K562 (cell line): ENCODE data around the gene AQP1. TPM values are rescaled to one million over a fixed set of nuclear protein-coding genes. Genes with fewer than 3 reads are reported as not detected.

ENCODE experiments used
- ATAC-seq: fragments of 200-7000 bp; cut with Tn5 transposase; 3 replicates; pipeline ENCODE4 v1.9.1; 2020; ENCODE audit warnings: moderate library complexity
- BruUV-seq: library from RNA; stranded (reverse); fragments of 400-500 nt; replicated peaks from 2 replicates; lab custom pipeline; 2021; lab: Mats Ljungman, UMichigan
- CTCF ChIA-PET: fragments of 300-600 bp; formaldehyde crosslinking; extraction: SDS; loops from one replicate; lab custom pipeline; 2021; ENCODE audit warnings: low intra/inter-chr PET ratio; lab: Yijun Ruan, JAX
- POLR2A ChIA-PET: fragments of 300-600, 350-650 bp; sonication (Branson Sonifier 250); formaldehyde crosslinking; extraction: SDS; loops from one replicate; lab custom pipeline; 2021; ENCODE audit warnings: antibody characterized with exemption, inconsistent platforms; lab: Yijun Ruan, JAX
- DNase-seq, 4 experiments: peaks; one replicate each; pipeline versions ENCODE4 v3.0.0 to v3.0.0-alpha.2; 2011 to 2018; ENCODE audit warnings: low spot score in 3 of 4, mixed read lengths in 3 of 4; ENCODE audit errors: extremely low read depth in 1 of 4
- FAIRE-seq: peaks from 2 replicates; lab custom pipeline; 2011; peaks lifted over from hg19 to GRCh38; lab: Jason Lieb, UNC
- H2AFZ ChIP-seq: 2 replicates; pipeline ENCODE4 v1.6.0; 2011; ENCODE audit warnings: low read depth, low read length, control low read depth, inconsistent platforms
- H3K27ac ChIP-seq: fragments of 200-600 bp; 3 replicates; pipeline ENCODE4 v1.8.0; 2011; ENCODE audit warnings: low read depth, mild to moderate bottlenecking, control low read depth, inconsistent platforms, low read length, moderate library complexity, mixed read lengths; ENCODE audit errors: extremely low read depth
- H3K27me3 ChIP-seq, 2 experiments: fragments of 300-600 bp in 1 of 2; 2 replicates in 1 of 2; 3 replicates in 1 of 2; pipeline versions ENCODE4 v1.6.0 to v1.8.0; 2011; ENCODE audit warnings: inconsistent platforms in 2 of 2, low read length in 2 of 2, mild to moderate bottlenecking in 1 of 2, mixed read lengths in 1 of 2, moderate library complexity in 1 of 2; ENCODE audit not compliant: control insufficient read depth in 2 of 2, insufficient read depth in 2 of 2
- H3K36me3 ChIP-seq: fragments of 300-600 bp; 3 replicates; pipeline ENCODE4 v1.8.0; 2011; ENCODE audit warnings: mild to moderate bottlenecking, low read length, inconsistent platforms; ENCODE audit not compliant: control insufficient read depth, insufficient read depth
- H3K4me1 ChIP-seq, 2 experiments: fragments of 200-600 bp in 1 of 2; replicated peaks in 1 of 2; 2 replicates in 1 of 2; 3 replicates in 1 of 2; pipeline versions ENCODE4 v1.5.1 to v1.8.0; 2011; ENCODE audit warnings: inconsistent platforms in 2 of 2, low read length in 2 of 2, mild to moderate bottlenecking in 1 of 2, mixed read lengths in 1 of 2, moderate library complexity in 1 of 2; ENCODE audit not compliant: control insufficient read depth in 2 of 2, insufficient read depth in 2 of 2
- H3K4me2 ChIP-seq: 2 replicates; pipeline ENCODE4 v1.6.1; 2011; ENCODE audit warnings: low read length, control low read depth, inconsistent platforms, mixed read lengths; ENCODE audit not compliant: insufficient read depth
- H3K4me3 ChIP-seq: fragments of 200-600 bp; sonication (generic), shearing (Covaris generic); 2 replicates; pipeline ENCODE4 v1.5.1; 2016; ENCODE audit warnings: control low read depth, inconsistent platforms
- H3K79me2 ChIP-seq: fragments of 200-600 bp; 3 replicates; pipeline ENCODE4 v1.8.0; 2011; ENCODE audit warnings: low read length, inconsistent platforms; ENCODE audit not compliant: control insufficient read depth, insufficient read depth
- H3K9ac ChIP-seq, 2 experiments: 2 replicates each; pipeline versions ENCODE4 v1.6.0 to v1.6.1; 2011; ENCODE audit warnings: low read depth in 2 of 2, low read length in 2 of 2, control low read depth in 1 of 2, inconsistent platforms in 1 of 2, mild to moderate bottlenecking in 1 of 2, mixed read lengths in 1 of 2; ENCODE audit not compliant: insufficient read depth in 1 of 2
- H3K9me1 ChIP-seq: one replicate; pipeline ENCODE4 v1.6.0; 2011; ENCODE audit warnings: inconsistent platforms, mild to moderate bottlenecking, low read length, moderate library complexity; ENCODE audit not compliant: control insufficient read depth, insufficient read depth
- H3K9me3 ChIP-seq: replicated peaks from 2 replicates; pipeline ENCODE4 v1.5.1; 2011; ENCODE audit warnings: low read depth, low read length, inconsistent platforms; ENCODE audit not compliant: control insufficient read depth, insufficient read depth
- H4K20me1 ChIP-seq: replicated peaks from 2 replicates; pipeline ENCODE4 v1.6.1; 2011; ENCODE audit warnings: low read length, inconsistent platforms, mixed read lengths; ENCODE audit not compliant: control insufficient read depth, insufficient read depth
- FOXA1 ChIP-seq: fragments of 450-650 bp; IDR thresholded peaks from 2 replicates; pipeline ENCODE4 v1.6.1; 2016; ENCODE audit warnings: mild to moderate bottlenecking, borderline replicate concordance
- SREBF2 ChIP-seq: sonication (generic); formaldehyde crosslinking; IDR thresholded peaks from 2 replicates; pipeline ENCODE4 v1.4.0; 2020; ENCODE audit warnings: mild to moderate bottlenecking, missing genetic modification reagents
- SUPT5H ChIP-seq: fragments of 450-650 bp; IDR thresholded peaks from 2 replicates; pipeline ENCODE4 v1.6.1; 2016
- ZNF408 ChIP-seq: fragments of 250-450 bp; sonication (Bioruptor Pico); IDR thresholded peaks from 2 replicates; pipeline ENCODE4 v1.4.0; 2020; ENCODE audit warnings: low read depth, mild to moderate bottlenecking, moderate library complexity
- WGBS: fragments of 100-300 bp; shearing (Covaris generic); methylation state at CpG from one replicate; pipeline ENCODE4 v1.1.6; 2016; ENCODE audit warnings: low coverage, mixed read lengths; ENCODE audit not compliant: insufficient coverage; ENCODE audit errors: missing lambda C conversion rate; 5-methylcytosine and 5-hydroxymethylcytosine counted together
- in situ Hi-C: fragments of 300-500 bp; cut with MboI; formaldehyde crosslinking; loops from 4 replicates; pipeline ENCODE4 v1.15.0; 2018; ENCODE audit warnings: inconsistent platforms, mixed read lengths
- intact Hi-C: fragments of 100-400 bp; cut with micrococcal nuclease; formaldehyde crosslinking; loops from 2 replicates; pipeline ENCODE4 v1.14.2; 2022
- polyA plus RNA-seq, 8 experiments: library from polyadenylated mRNA; depleted of rRNA in 4 of 8; stranded (reverse) in 5 of 8; unstranded in 3 of 8; fragments of >200 nt; fragmentation: Nextera tagmentation in 2 of 8; fragmentation: Illumina TruSeq in 1 of 8; extraction: Ambion mirVana in 2 of 8; extraction: Trizol in 1 of 8; gene quantifications; 2 replicates each; pipeline versions ENCODE4 v1.2.1 to v1.2.3, GENCODE V29; 2011 to 2014; ENCODE audit warnings: inconsistent platforms in 1 of 8, missing spikeins in 1 of 8
- total RNA-seq, 7 experiments: library from RNA; depleted of rRNA in 6 of 7; stranded (reverse); fragments of >200 nt in 6 of 7; fragmentation: Illumina TruSeq in 2 of 7; extraction: Trizol in 2 of 7; gene quantifications; 2 replicates each; pipeline versions ENCODE4 v1.2.1 to v1.2.3, GENCODE V29; 2011 to 2021; ENCODE audit warnings: low replicate concordance in 1 of 7
- TF ChIP-seq, protein P1 (sequence below): fragments of 450-650 bp; IDR thresholded peaks from 2 replicates; pipeline ENCODE4 v1.7.0; 2016; ENCODE audit warnings: borderline replicate concordance
- TF ChIP-seq, protein P2 (sequence below): sonication (generic); formaldehyde crosslinking; IDR thresholded peaks from 2 replicates; pipeline ENCODE4 v1.8.0; 2022; ENCODE audit warnings: mild to moderate bottlenecking, missing genetic modification reagents
- TF ChIP-seq, protein P3 (sequence below): fragments of 450-650 bp; IDR thresholded peaks from 2 replicates; pipeline ENCODE4 v1.6.1; 2016; ENCODE audit warnings: mild to moderate bottlenecking, moderate library complexity

Gene AQP1
- total and polyA plus RNA-seq, 9 of the 15 experiments (the other 6 are each of a cell fraction or from before 2014, with no cell fraction given) = 0.18 to 12.6 (median 4.1) TPM

DNA sequence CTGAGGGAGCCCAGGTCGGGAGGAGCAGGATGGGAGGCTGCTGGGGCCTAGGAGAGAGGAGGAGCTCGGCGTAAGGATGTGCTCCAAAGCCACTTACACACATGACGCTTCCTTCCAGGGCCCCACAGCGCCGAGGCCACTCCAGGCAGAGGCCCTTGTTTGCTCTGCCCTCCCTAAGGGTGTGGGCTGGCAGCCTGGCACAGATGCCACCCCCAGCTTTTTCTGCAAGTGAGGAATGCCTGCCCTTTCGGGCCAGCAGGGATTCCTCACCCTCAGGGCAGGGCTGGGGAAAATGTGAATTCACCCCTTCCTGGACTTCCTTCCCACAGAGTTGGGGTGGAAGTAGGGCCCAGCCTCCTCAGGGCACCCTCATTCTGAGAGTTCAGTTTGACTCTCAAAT lies 5.6 kb upstream of the AQP1 start:
- H3K27ac ChIP-seq = no peak overlapping the region
- H4K20me1 ChIP-seq = no peaks in the 10 kb centered on the region; the same call in 1 of the 2 replicates
- in situ Hi-C loops = no loop called here
- 64% methylated on average over 7 of the region's 7 CpGs for WGBS
- DNase-seq (no peak), FAIRE-seq (no peak), ATAC-seq (no peak)
- no peaks in the 10 kb centered on the region for H3K27me3 ChIP-seq
- H3K4me2 ChIP-seq = peak overlapping the region; percentile 21; the same call in 1 of the 2 replicates
- no peaks in the 10 kb centered on the region for H3K9me1 ChIP-seq
- intact Hi-C loops = no loop called here
- ChIA-PET POLR2A (no interaction called here), CTCF (no interaction called here)
- no peaks in the 10 kb centered on the region for H3K9me3 ChIP-seq
- H3K4me1 ChIP-seq = peaks cover 17 to 80% of the 10 kb centered on the region in 2 experiments; a peak in 4 of 5 replicates
- no peak overlapping the region for H3K4me3 ChIP-seq
- H2AFZ ChIP-seq = no peak overlapping the region
- H3K36me3 ChIP-seq = no peaks in the 10 kb centered on the region
- no peaks in the 10 kb centered on the region for H3K79me2 ChIP-seq
- no TSS peak for BruUV-seq
- H3K9ac ChIP-seq = peak overlapping the region in 1 of 2 experiments; percentile 4; a peak in 1 of 4 replicates
- TF ChIP-seq, protein P1, sequence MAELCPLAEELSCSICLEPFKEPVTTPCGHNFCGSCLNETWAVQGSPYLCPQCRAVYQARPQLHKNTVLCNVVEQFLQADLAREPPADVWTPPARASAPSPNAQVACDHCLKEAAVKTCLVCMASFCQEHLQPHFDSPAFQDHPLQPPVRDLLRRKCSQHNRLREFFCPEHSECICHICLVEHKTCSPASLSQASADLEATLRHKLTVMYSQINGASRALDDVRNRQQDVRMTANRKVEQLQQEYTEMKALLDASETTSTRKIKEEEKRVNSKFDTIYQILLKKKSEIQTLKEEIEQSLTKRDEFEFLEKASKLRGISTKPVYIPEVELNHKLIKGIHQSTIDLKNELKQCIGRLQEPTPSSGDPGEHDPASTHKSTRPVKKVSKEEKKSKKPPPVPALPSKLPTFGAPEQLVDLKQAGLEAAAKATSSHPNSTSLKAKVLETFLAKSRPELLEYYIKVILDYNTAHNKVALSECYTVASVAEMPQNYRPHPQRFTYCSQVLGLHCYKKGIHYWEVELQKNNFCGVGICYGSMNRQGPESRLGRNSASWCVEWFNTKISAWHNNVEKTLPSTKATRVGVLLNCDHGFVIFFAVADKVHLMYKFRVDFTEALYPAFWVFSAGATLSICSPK = no peak
- TF ChIP-seq FOXA1 (no peak), ZNF408 (CRISPR knock-in tag) (no peak), SUPT5H (no peak), SREBF2 (CRISPR knock-in tag) (no peak)
- TF ChIP-seq, protein P2, sequence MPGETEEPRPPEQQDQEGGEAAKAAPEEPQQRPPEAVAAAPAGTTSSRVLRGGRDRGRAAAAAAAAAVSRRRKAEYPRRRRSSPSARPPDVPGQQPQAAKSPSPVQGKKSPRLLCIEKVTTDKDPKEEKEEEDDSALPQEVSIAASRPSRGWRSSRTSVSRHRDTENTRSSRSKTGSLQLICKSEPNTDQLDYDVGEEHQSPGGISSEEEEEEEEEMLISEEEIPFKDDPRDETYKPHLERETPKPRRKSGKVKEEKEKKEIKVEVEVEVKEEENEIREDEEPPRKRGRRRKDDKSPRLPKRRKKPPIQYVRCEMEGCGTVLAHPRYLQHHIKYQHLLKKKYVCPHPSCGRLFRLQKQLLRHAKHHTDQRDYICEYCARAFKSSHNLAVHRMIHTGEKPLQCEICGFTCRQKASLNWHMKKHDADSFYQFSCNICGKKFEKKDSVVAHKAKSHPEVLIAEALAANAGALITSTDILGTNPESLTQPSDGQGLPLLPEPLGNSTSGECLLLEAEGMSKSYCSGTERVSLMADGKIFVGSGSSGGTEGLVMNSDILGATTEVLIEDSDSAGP (CRISPR knock-in tag) = no peak
- TF ChIP-seq, protein P3, sequence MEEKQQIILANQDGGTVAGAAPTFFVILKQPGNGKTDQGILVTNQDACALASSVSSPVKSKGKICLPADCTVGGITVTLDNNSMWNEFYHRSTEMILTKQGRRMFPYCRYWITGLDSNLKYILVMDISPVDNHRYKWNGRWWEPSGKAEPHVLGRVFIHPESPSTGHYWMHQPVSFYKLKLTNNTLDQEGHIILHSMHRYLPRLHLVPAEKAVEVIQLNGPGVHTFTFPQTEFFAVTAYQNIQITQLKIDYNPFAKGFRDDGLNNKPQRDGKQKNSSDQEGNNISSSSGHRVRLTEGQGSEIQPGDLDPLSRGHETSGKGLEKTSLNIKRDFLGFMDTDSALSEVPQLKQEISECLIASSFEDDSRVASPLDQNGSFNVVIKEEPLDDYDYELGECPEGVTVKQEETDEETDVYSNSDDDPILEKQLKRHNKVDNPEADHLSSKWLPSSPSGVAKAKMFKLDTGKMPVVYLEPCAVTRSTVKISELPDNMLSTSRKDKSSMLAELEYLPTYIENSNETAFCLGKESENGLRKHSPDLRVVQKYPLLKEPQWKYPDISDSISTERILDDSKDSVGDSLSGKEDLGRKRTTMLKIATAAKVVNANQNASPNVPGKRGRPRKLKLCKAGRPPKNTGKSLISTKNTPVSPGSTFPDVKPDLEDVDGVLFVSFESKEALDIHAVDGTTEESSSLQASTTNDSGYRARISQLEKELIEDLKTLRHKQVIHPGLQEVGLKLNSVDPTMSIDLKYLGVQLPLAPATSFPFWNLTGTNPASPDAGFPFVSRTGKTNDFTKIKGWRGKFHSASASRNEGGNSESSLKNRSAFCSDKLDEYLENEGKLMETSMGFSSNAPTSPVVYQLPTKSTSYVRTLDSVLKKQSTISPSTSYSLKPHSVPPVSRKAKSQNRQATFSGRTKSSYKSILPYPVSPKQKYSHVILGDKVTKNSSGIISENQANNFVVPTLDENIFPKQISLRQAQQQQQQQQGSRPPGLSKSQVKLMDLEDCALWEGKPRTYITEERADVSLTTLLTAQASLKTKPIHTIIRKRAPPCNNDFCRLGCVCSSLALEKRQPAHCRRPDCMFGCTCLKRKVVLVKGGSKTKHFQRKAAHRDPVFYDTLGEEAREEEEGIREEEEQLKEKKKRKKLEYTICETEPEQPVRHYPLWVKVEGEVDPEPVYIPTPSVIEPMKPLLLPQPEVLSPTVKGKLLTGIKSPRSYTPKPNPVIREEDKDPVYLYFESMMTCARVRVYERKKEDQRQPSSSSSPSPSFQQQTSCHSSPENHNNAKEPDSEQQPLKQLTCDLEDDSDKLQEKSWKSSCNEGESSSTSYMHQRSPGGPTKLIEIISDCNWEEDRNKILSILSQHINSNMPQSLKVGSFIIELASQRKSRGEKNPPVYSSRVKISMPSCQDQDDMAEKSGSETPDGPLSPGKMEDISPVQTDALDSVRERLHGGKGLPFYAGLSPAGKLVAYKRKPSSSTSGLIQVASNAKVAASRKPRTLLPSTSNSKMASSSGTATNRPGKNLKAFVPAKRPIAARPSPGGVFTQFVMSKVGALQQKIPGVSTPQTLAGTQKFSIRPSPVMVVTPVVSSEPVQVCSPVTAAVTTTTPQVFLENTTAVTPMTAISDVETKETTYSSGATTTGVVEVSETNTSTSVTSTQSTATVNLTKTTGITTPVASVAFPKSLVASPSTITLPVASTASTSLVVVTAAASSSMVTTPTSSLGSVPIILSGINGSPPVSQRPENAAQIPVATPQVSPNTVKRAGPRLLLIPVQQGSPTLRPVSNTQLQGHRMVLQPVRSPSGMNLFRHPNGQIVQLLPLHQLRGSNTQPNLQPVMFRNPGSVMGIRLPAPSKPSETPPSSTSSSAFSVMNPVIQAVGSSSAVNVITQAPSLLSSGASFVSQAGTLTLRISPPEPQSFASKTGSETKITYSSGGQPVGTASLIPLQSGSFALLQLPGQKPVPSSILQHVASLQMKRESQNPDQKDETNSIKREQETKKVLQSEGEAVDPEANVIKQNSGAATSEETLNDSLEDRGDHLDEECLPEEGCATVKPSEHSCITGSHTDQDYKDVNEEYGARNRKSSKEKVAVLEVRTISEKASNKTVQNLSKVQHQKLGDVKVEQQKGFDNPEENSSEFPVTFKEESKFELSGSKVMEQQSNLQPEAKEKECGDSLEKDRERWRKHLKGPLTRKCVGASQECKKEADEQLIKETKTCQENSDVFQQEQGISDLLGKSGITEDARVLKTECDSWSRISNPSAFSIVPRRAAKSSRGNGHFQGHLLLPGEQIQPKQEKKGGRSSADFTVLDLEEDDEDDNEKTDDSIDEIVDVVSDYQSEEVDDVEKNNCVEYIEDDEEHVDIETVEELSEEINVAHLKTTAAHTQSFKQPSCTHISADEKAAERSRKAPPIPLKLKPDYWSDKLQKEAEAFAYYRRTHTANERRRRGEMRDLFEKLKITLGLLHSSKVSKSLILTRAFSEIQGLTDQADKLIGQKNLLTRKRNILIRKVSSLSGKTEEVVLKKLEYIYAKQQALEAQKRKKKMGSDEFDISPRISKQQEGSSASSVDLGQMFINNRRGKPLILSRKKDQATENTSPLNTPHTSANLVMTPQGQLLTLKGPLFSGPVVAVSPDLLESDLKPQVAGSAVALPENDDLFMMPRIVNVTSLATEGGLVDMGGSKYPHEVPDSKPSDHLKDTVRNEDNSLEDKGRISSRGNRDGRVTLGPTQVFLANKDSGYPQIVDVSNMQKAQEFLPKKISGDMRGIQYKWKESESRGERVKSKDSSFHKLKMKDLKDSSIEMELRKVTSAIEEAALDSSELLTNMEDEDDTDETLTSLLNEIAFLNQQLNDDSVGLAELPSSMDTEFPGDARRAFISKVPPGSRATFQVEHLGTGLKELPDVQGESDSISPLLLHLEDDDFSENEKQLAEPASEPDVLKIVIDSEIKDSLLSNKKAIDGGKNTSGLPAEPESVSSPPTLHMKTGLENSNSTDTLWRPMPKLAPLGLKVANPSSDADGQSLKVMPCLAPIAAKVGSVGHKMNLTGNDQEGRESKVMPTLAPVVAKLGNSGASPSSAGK = no peak
